Measurements from ENCODE around the gene ANKRD13B. TPM values are rescaled to one million over a fixed set of nuclear protein-coding genes. Genes with fewer than 3 reads are reported as not detected.

The ANKRD13B gene
- total and polyA plus RNA-seq, 3 donors from 2014 or later, result 32.8 to 59.8 (median 48.8) TPM

GRCh38 chr17:29622337-29623282, 29.7 kb downstream of the ANKRD13B start, which contains the start of gene CORO6:
CORO6 (minus strand) TSS chr17:29622912; CDS start chr17:29621421, 1,491 bp downstream.
- no peaks in the 10 kb centered on the region for H3K27me3 ChIP-seq
- H3K27ac ChIP-seq, result peak within 1 kb of the TSS in 1 of 2 donors; percentile 41
- H3K9me3 ChIP-seq, result no peaks in the 10 kb centered on the region
- WGBS, 2 donors, result 6% methylated on average over 26 to 65 of the region's 77 CpGs
- peak; percentile 63 for DNase-seq
- no peaks in the 10 kb centered on the region for H3K4me1 ChIP-seq
- intact Hi-C loops (cut with DNase I; ENCODE audit: low total_unique reads), result no loop called here
- TF ChIP-seq POLR2A (IDR thresholded peaks at IDR 0.05) (no peak), CTCF (IDR thresholded peaks at IDR 0.05) (no peak)
- H3K36me3 ChIP-seq (ENCODE audit: low read depth, missing control alignments), result no peaks in the 10 kb centered on the region
- peak within 1 kb of the TSS; percentile 47 to 58 for H3K4me3 ChIP-seq

- WGBS, 2 donors, result 55 to 57% methylated on average over 4 of the region's 4 CpGs
- no peaks in the 10 kb centered on the region for H3K4me1 ChIP-seq
- H3K27me3 ChIP-seq, result no peaks in the 10 kb centered on the region
- no peak overlapping the region for H3K27ac ChIP-seq
- no peak for TF ChIP-seq CTCF (IDR thresholded peaks at IDR 0.05)
- TF ChIP-seq POLR2A (IDR thresholded peaks at IDR 0.05), result no peak
- DNase-seq, result no peak
- intact Hi-C loops (cut with DNase I; ENCODE audit: low total_unique reads), result no loop called here
- no peaks in the 10 kb centered on the region for H3K9me3 ChIP-seq
- peak overlapping the region; percentile 47 to 58 for H3K4me3 ChIP-seq
- H3K36me3 ChIP-seq (ENCODE audit: low read depth, missing control alignments), result no peaks in the 10 kb centered on the region
Observed at GRCh38 chr17:29623283-29623647, 30.3 kb downstream of the ANKRD13B start.

- H3K4me1 ChIP-seq, result no peaks in the 10 kb centered on the region
- no peak for DNase-seq
- intact Hi-C loops (cut with DNase I; ENCODE audit: low total_unique reads), result no loop called here
Observed at GRCh38 chr17:29624586-29624985, 31.7 kb downstream of the ANKRD13B start.

GRCh38 chr17:29625037-29625750, 32.3 kb downstream of the ANKRD13B start:
- intact Hi-C loops (cut with DNase I; ENCODE audit: low total_unique reads), result loop anchor here (5.0 kb wide), 1 partner anchor 152 kb away; no protein-coding TSS in a partner anchor
- no peak overlapping the region for H3K27ac ChIP-seq
- 81 to 83% methylated on average over 8 of the region's 8 CpGs for WGBS, 2 donors
- no peaks in the 10 kb centered on the region for H3K27me3 ChIP-seq
- TF ChIP-seq POLR2A (IDR thresholded peaks at IDR 0.05) (no peak), CTCF (IDR thresholded peaks at IDR 0.05) (no peak)
- H3K36me3 ChIP-seq (ENCODE audit: low read depth, missing control alignments), result no peaks in the 10 kb centered on the region
- no peaks in the 10 kb centered on the region for H3K4me1 ChIP-seq
- no peak for DNase-seq
- H3K4me3 ChIP-seq, result no peak overlapping the region
- no peaks in the 10 kb centered on the region for H3K9me3 ChIP-seq

More at GRCh38 chr17:29624586-29624985, 31.7 kb downstream of the ANKRD13B start:
- Histone ChIP-seq H3K27me3 (no peaks in the 10 kb centered on the region), H3K9me3 (no peaks in the 10 kb centered on the region), H3K27ac (no peak overlapping the region), H3K4me3 (no peak overlapping the region), H3K36me3 (ENCODE audit: low read depth, missing control alignments) (no peaks in the 10 kb centered on the region)
- WGBS, 2 donors, result 59 to 79% methylated on average over 4 of the region's 4 CpGs
- TF ChIP-seq CTCF (IDR thresholded peaks at IDR 0.05) (no peak), POLR2A (IDR thresholded peaks at IDR 0.05) (no peak)
